ENCODE measurements around the gene KRT76. TPM values are rescaled to one million over a fixed set of nuclear protein-coding genes. Genes with fewer than 3 reads are reported as not detected.

Gene KRT76
- total RNA-seq, 4 donors from 2014 or later, result not detected

GRCh38 chr12:52739963-52740362, 37.2 kb downstream of the KRT76 start:
- intact Hi-C loops (cut with DNase I; ENCODE audit: low total_unique reads), result no loop called here
- H3K27ac ChIP-seq, result no peak overlapping the region
- H3K27me3 ChIP-seq, result no peaks in the 10 kb centered on the region
- no peak for DNase-seq
- no peak overlapping the region for H3K4me3 ChIP-seq
- no peaks in the 10 kb centered on the region for H3K4me1 ChIP-seq
- no peak for TF ChIP-seq POLR2A (IDR thresholded peaks at IDR 0.05)
- no peak for TF ChIP-seq CTCF (IDR thresholded peaks at IDR 0.05)
- H3K9me3 ChIP-seq, result no peaks in the 10 kb centered on the region
- no peaks in the 10 kb centered on the region for H3K36me3 ChIP-seq

DNA sequence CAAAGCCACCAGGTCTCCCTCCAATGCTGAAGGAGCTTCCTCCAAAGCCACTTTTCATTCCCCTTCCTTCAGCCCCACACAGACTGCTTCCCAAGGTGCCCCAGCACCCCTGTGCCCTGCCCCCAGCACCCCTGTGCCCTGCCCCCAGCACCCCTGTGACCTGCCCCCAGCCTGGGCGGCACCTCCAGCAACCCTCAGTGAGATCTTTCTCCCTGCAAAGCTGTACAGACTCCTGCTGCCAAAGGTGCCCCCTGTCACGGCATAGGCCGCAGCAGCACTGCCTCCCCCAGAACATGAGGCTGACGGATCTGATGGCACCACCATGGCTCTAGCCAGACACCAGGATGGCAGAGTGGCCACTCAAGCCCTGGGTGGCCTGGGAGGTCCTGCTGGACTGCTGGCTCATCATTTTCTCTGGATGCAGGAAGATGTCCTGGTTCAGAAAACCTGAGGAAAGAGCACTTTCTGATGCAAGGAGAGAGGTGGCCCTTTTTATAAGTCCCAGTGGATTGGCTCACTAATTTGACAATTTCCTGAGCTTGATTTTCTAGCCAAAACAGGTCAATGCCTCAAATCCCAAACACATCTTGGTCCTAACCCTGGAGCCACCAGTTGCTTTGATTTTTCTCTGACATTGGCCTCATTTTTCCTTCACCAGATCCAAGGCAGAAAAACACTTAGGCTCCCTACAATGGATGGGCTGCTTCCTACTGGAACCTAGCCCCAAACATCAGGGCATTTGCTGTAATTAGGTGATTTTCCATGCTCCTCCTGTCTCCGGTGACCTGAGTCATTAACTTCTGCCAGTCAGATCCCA, 41.1 kb downstream of the KRT76 start:
- no peaks in the 10 kb centered on the region for H3K36me3 ChIP-seq
- H3K27me3 ChIP-seq, result no peaks in the 10 kb centered on the region
- H3K27ac ChIP-seq, result no peak overlapping the region
- TF ChIP-seq POLR2A (IDR thresholded peaks at IDR 0.05) (no peak), CTCF (IDR thresholded peaks at IDR 0.05) (no peak)
- H3K4me3 ChIP-seq, result no peak overlapping the region
- intact Hi-C loops (cut with DNase I; ENCODE audit: low total_unique reads), result no loop called here
- H3K9me3 ChIP-seq, result no peaks in the 10 kb centered on the region
- no peak for DNase-seq
- H3K4me1 ChIP-seq, result no peaks in the 10 kb centered on the region

DNA sequence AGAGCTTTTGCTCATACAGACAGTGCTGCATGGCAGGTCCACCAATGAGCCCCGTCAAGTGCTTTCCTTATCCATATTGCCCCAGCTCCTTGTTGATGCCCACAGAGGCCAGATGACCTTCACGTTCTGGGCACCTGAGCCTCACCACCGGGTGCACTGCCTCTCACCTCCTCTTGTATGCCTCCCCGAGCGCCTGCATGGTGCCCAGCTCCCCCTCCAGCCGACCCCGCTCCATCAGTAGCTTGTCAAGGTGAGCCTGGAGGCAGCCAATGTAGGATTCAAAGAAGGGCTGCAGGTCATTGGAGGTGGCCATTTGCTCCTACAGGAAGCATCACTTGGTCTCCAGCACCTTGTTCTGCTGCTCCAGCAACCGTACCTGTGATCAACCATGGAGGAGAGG, 42.0 kb downstream of the KRT76 start:
- Histone ChIP-seq H3K27ac (no peak overlapping the region), H3K27me3 (no peaks in the 10 kb centered on the region), H3K9me3 (no peaks in the 10 kb centered on the region), H3K36me3 (no peaks in the 10 kb centered on the region), H3K4me1 (no peaks in the 10 kb centered on the region), H3K4me3 (no peak overlapping the region)
- intact Hi-C loops (cut with DNase I; ENCODE audit: low total_unique reads), result no loop called here
- no peak for DNase-seq
- TF ChIP-seq POLR2A (IDR thresholded peaks at IDR 0.05), result no peak
- no peak for TF ChIP-seq CTCF (IDR thresholded peaks at IDR 0.05)

DNA sequence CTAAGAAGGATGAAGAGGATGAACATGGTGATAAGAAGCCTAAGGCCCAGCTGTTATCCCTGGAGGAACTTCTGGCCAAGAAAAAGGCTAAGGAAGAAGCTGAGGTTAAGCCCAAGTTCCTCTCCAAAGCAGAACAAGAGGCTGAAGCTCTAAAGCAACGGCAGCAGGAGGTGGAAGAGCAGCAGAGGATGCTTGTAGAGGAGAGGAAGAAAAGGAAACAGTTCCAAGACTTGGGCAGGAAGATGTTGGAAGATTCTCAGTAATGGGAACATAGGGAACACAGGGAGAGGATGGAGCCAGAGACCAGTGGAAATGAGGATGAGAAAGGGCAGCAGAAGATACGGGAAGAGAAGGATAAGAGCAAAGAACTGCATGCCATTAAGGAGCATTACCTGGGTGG, 46.4 kb downstream of the KRT76 start:
- DNase-seq, result no peak
- H3K4me1 ChIP-seq, result no peaks in the 10 kb centered on the region
- no peak overlapping the region for H3K27ac ChIP-seq
- no peak for TF ChIP-seq CTCF (IDR thresholded peaks at IDR 0.05)
- no peak for TF ChIP-seq POLR2A (IDR thresholded peaks at IDR 0.05)
- no peaks in the 10 kb centered on the region for H3K9me3 ChIP-seq
- H3K36me3 ChIP-seq, result no peaks in the 10 kb centered on the region
- no peaks in the 10 kb centered on the region for H3K27me3 ChIP-seq
- intact Hi-C loops (cut with DNase I; ENCODE audit: low total_unique reads), result no loop called here
- no peak overlapping the region for H3K4me3 ChIP-seq

DNA sequence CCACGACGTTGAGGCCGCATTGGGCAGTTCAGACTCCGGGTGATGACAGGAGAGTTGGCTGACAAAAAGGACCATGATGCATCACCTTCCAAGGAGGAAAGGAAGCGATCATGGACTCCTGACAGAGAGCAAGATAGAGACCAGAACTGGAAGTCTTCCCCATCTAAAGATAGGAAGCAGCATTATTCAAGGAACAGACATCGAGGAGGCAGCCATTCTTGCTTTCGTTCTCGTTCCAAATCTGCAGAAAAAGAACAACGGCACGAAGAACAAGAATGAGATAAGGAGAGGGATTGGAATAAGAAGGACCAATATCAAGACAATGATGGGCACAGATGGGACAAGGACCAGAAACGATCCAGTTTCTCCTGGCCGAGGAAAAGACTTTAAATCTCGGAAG, 46.8 kb downstream of the KRT76 start:
- H3K9me3 ChIP-seq, result no peaks in the 10 kb centered on the region
- no peak overlapping the region for H3K27ac ChIP-seq
- no peaks in the 10 kb centered on the region for H3K27me3 ChIP-seq
- H3K4me3 ChIP-seq, result no peak overlapping the region
- H3K36me3 ChIP-seq, result no peaks in the 10 kb centered on the region
- intact Hi-C loops (cut with DNase I; ENCODE audit: low total_unique reads), result no loop called here
- no peak for TF ChIP-seq POLR2A (IDR thresholded peaks at IDR 0.05)
- no peak for TF ChIP-seq CTCF (IDR thresholded peaks at IDR 0.05)
- no peaks in the 10 kb centered on the region for H3K4me1 ChIP-seq
- no peak for DNase-seq

All from uterus (tissue), 4 donors.